K562 (cell line): ENCODE measurements around the gene MFAP2.

Experiments
- ARID2 ChIP-seq: fragments of 450-650 bp; IDR thresholded peaks from 2 replicates; pipeline ENCODE4 v1.6.1; 2017; ENCODE audit warnings: antibody characterized with exemption, mild to moderate bottlenecking
- EGR1 ChIP-seq: fragments of 450-650 bp; conservative IDR thresholded peaks from 2 replicates; pipeline ENCODE4 v1.6.1; 2017; ENCODE audit warnings: mild to moderate bottlenecking
- FOXA3 ChIP-seq, 2 experiments: fragments of 450-650 bp in 1 of 2; sonication (generic) in 1 of 2; formaldehyde crosslinking; IDR thresholded peaks in 1 of 2; conservative IDR thresholded peaks in 1 of 2; 2 replicates each; pipeline versions ENCODE4 v1.4.0 to v1.8.0; 2020 to 2022; ENCODE audit warnings: mild to moderate bottlenecking in 2 of 2, missing genetic modification reagents in 1 of 2
- GTF2F1 ChIP-seq: IDR thresholded peaks from 2 replicates; pipeline ENCODE4 v1.6.1; 2011; ENCODE audit warnings: low read depth, low read length, improper control_type of control experiment
- JUND ChIP-seq, 2 experiments: IDR thresholded peaks; 2 replicates in 1 of 2; 3 replicates in 1 of 2; pipeline ENCODE4 v1.6.1; 2011; ENCODE audit warnings: borderline replicate concordance in 2 of 2, low read depth in 2 of 2, low read length in 2 of 2, improper control_type of control experiment in 1 of 2, missing biosample characterization in 1 of 2, missing genetic modification characterization in 1 of 2, missing genetic modification reagents in 1 of 2
- MAZ ChIP-seq, 2 experiments: fragments of 450-650 bp in 1 of 2; sonication (generic) in 1 of 2; formaldehyde crosslinking; IDR thresholded peaks in 1 of 2; conservative IDR thresholded peaks in 1 of 2; 2 replicates each; pipeline versions ENCODE4 v1.4.0 to v1.5.0; 2020; ENCODE audit warnings: mild to moderate bottlenecking in 1 of 2, missing genetic modification reagents in 1 of 2
- MCM5 ChIP-seq: fragments of 450-650 bp; IDR thresholded peaks from 2 replicates; pipeline ENCODE4 v1.6.1; 2016; ENCODE audit warnings: low read depth
- PHF8 ChIP-seq: fragments of 200-600 bp; sonication (generic); IDR thresholded peaks from 2 replicates; pipeline ENCODE4 v1.6.1; 2012; ENCODE audit warnings: mixed run types, mild to moderate bottlenecking, inconsistent platforms, low read length, moderate library complexity, borderline replicate concordance
- SP2 ChIP-seq: IDR thresholded peaks from 2 replicates; pipeline ENCODE4 v1.6.1; 2011; ENCODE audit warnings: mild to moderate bottlenecking, low read depth, low read length, moderate library complexity; ENCODE audit not compliant: poor library complexity, severe bottlenecking; ENCODE audit errors: extremely low read depth
- ZNF444 ChIP-seq: fragments of 250-450 bp; sonication (Bioruptor Pico); IDR thresholded peaks from 2 replicates; pipeline ENCODE4 v1.4.0; 2020; ENCODE audit warnings: mild to moderate bottlenecking, moderate library complexity
- TF ChIP-seq, protein P1 (sequence below), 3 experiments: IDR thresholded peaks in 2 of 3; conservative IDR thresholded peaks in 1 of 3; 2 replicates each; pipeline ENCODE4 v1.5.1; 2011 to 2012; ENCODE audit warnings: low read length in 3 of 3, mild to moderate bottlenecking in 3 of 3, control low read depth in 2 of 3, improper control_type of control experiment in 1 of 3, inconsistent platforms in 1 of 3, low read depth in 1 of 3, mixed read lengths in 1 of 3, moderate library complexity in 1 of 3; ENCODE audit not compliant: insufficient read depth in 2 of 3
- TF ChIP-seq, protein P2 (sequence below): sonication (generic); formaldehyde crosslinking; IDR thresholded peaks from 2 replicates; pipeline ENCODE4 v1.5.0; 2020; ENCODE audit warnings: missing genetic modification reagents
- TF ChIP-seq, protein P3 (sequence below), 2 experiments: fragments of 450-650 bp in 1 of 2; sonication (generic) in 1 of 2; formaldehyde crosslinking in 1 of 2; IDR thresholded peaks in 1 of 2; conservative IDR thresholded peaks in 1 of 2; 2 replicates each; pipeline versions ENCODE4 v1.6.1 to v1.8.1; 2016 to 2023; ENCODE audit warnings: mild to moderate bottlenecking in 2 of 2, moderate library complexity in 2 of 2, inconsistent platforms in 1 of 2, missing genetic modification reagents in 1 of 2

DNA sequence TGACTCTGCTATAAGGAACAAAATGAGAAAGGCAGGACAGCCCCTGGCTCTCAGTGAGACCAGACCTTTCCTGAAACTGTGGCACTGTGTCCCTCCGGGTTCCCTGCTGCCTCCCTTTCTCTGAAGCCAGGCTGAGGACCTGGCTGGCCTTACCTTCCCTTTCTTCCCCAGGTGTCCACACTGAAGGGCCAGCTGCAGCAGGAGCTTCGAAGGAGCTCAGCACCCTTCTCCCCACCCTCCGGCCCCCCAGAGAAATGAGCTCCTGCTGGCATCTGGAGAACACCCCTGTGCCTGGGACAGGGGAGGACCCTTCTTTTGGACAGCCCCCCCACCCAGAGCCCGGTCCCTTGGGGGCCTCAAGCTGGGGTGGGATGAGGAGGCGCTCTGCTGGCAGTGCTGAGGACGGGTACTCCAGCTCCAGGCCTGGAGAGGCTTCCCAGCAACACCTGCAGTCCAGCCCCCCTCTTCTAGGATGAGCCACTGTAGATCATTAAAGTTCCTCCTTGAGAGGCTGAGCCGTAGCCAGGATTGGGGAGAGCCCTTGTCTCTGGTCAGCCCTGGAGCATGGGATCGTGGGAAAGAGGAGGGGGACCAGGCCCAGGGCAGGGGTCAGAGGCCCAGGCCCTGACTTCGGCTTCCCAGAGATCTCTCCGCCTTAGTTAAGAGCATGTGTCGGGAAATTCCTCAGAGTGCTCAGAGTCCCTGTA lies 8.1 kb downstream of the MFAP2 start:
- TF ChIP-seq MCM5 (no peak), MAZ (CRISPR knock-in tag; conservative IDR thresholded peaks at IDR 0.05 in 1 of 2, IDR thresholded peaks at IDR 0.05 in 1 of 2) (no peak), GTF2F1 (no peak), JUND (IDR thresholded peaks at IDR 0.05; ENCODE audit: borderline replicate concordance, low read depth, low read length) (no peak), JUND (tag; IDR thresholded peaks at IDR 0.05; ENCODE audit: borderline replicate concordance, low read depth, low read length) (no peak), PHF8 (no peak), ZNF444 (CRISPR knock-in tag) (no peak), FOXA3 (CRISPR knock-in tag; conservative IDR thresholded peaks at IDR 0.05 in 1 of 2, IDR thresholded peaks at IDR 0.05 in 1 of 2) (no peak), ARID2 (no peak), EGR1 (no peak), SP2 (no peak)
- TF ChIP-seq, protein P1, sequence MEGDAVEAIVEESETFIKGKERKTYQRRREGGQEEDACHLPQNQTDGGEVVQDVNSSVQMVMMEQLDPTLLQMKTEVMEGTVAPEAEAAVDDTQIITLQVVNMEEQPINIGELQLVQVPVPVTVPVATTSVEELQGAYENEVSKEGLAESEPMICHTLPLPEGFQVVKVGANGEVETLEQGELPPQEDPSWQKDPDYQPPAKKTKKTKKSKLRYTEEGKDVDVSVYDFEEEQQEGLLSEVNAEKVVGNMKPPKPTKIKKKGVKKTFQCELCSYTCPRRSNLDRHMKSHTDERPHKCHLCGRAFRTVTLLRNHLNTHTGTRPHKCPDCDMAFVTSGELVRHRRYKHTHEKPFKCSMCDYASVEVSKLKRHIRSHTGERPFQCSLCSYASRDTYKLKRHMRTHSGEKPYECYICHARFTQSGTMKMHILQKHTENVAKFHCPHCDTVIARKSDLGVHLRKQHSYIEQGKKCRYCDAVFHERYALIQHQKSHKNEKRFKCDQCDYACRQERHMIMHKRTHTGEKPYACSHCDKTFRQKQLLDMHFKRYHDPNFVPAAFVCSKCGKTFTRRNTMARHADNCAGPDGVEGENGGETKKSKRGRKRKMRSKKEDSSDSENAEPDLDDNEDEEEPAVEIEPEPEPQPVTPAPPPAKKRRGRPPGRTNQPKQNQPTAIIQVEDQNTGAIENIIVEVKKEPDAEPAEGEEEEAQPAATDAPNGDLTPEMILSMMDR (IDR thresholded peaks at IDR 0.05 in 2 of 3, conservative IDR thresholded peaks at IDR 0.05 in 1 of 3; ENCODE audit: insufficient read depth in 2 of 3, low read depth in 1 of 3, low read length in 3 of 3) = no peak
- TF ChIP-seq, protein P2, sequence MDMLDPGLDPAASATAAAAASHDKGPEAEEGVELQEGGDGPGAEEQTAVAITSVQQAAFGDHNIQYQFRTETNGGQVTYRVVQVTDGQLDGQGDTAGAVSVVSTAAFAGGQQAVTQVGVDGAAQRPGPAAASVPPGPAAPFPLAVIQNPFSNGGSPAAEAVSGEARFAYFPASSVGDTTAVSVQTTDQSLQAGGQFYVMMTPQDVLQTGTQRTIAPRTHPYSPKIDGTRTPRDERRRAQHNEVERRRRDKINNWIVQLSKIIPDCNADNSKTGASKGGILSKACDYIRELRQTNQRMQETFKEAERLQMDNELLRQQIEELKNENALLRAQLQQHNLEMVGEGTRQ = no peak
- TF ChIP-seq, protein P3, sequence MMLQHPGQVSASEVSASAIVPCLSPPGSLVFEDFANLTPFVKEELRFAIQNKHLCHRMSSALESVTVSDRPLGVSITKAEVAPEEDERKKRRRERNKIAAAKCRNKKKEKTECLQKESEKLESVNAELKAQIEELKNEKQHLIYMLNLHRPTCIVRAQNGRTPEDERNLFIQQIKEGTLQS (IDR thresholded peaks at IDR 0.05) = no peak
- TF ChIP-seq, protein P3 (CRISPR knock-in tag; conservative IDR thresholded peaks at IDR 0.05) = no peak
